Nephron (organoid): ENCODE data around the gene TMA7.

Experiments used
- H3K27ac Mint-ChIP-seq, 3 experiments: 2 replicates each; pipeline ENCODE4 v1.8.0; 2020; ENCODE audit warnings: mixed read lengths in 3 of 3, mild to moderate bottlenecking in 2 of 3, moderate library complexity in 1 of 3
- H3K27me3 Mint-ChIP-seq: 2 replicates; pipeline ENCODE4 v1.8.0; 2021; ENCODE audit warnings: low read depth, mild to moderate bottlenecking, moderate library complexity, mixed read lengths
- H3K36me3 Mint-ChIP-seq: 2 replicates; pipeline ENCODE4 v1.8.0; 2020; ENCODE audit warnings: low read depth, mixed read lengths
- H3K4me1 Mint-ChIP-seq: 2 replicates; pipeline ENCODE4 v1.8.0; 2020; ENCODE audit warnings: mixed read lengths
- H3K4me3 Mint-ChIP-seq, 3 experiments: 2 replicates each; pipeline ENCODE4 v1.8.0; 2020; ENCODE audit warnings: mild to moderate bottlenecking in 3 of 3, mixed read lengths in 3 of 3, moderate library complexity in 2 of 3
- H3K9me3 Mint-ChIP-seq: 2 replicates; pipeline ENCODE4 v1.8.0; 2020; ENCODE audit warnings: mixed read lengths
- CTCF ChIP-seq, 3 experiments: fragments of 200-600 bp; sonication (generic); IDR thresholded peaks; one replicate each; pipeline ENCODE4 v1.5.0; 2021; ENCODE audit warnings: antibody characterized with exemption in 3 of 3; ENCODE audit not compliant: unreplicated experiment in 3 of 3

Gene TMA7

DNA sequence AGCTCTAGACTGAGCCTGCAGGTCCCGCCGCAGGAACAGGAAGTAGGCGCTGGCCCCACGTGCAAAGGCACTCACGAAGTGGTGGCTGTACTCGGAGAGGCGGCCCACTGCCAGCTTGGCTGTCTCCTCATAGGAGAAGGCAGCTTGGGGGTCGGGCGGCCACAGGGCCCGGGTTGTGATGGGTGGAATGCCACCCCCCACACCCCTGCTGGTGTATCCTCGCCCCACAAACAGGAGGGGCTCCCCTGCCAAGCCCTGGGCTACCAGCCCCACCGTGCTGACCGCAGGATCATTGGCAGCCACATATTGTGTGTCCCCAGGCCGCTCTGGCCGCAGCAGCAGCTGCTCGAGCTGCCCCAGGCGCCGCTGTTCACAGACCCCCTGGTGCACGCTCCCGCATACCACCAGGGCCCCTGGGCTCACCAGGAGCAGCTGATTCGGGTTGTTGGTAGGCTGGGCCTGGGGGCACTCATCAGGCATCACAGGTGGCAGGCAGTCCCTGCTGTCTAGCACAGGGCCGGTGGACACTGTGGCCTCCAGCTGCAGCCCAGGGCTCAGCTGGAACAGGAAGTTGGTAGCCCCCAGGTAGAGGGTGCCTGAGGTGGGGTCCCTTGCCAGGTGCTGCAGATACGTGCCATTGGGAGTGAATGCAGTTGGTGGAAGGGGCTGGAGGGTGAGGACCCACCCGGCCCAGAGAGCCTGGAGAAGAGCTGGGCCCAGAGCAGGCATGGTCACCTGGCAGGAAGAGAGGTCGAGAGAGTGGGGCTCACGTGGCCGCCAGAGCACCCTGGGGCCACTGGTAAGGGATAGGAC, 16.0 kb upstream of the TMA7 start:
- TF ChIP-seq CTCF (IDR thresholded peaks at IDR 0.05; ENCODE audit: unreplicated experiment in 3 of 3), result no peak
- peak overlapping the region; percentile 54 to 68 (median 62) for H3K4me3 Mint-ChIP-seq
- peaks cover 43% of the 10 kb centered on the region for H3K4me1 Mint-ChIP-seq
- H3K36me3 Mint-ChIP-seq, result peaks cover 10% of the 10 kb centered on the region
- H3K9me3 Mint-ChIP-seq, result no peaks in the 10 kb centered on the region
- no peaks in the 10 kb centered on the region for H3K27me3 Mint-ChIP-seq
- peak overlapping the region; percentile 58 to 93 (median 87) for H3K27ac Mint-ChIP-seq

DNA sequence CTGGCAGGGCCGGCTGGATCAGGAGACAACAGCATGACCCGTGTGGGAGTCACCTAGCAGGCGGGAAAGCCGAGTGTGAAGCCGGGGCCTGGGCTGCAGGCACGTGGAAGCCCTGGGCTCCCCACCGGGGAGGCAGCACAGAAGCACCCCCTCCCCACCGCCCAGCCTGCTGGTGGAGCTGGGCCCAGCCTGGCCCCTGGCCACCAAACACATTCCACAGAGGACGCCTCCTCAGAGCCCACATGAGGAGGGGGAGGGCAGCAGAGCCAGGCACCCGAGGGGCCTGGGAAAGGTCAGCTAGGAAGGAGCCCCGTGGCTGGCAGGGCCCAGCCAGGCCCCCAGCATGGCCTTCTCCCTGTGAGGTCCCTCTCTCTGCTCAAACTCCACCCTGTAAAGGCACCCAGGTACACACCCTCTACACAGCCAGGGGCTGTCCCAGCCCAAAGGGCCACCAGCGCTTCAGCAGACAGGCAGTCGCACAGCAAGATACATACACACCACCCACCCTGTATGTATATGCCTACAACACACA, 14.7 kb upstream of the TMA7 start:
- Mint-ChIP-seq H3K27me3 (no peaks in the 10 kb centered on the region), H3K4me1 (peaks cover 43% of the 10 kb centered on the region), H3K9me3 (no peaks in the 10 kb centered on the region), H3K27ac (peak overlapping the region; percentile 87 to 93 (median 87)), H3K36me3 (peaks cover 10% of the 10 kb centered on the region), H3K4me3 (peak overlapping the region; percentile 62 to 65 (median 64))
- no peak for TF ChIP-seq CTCF (IDR thresholded peaks at IDR 0.05; ENCODE audit: unreplicated experiment in 3 of 3)

- TF ChIP-seq CTCF (IDR thresholded peaks at IDR 0.05; ENCODE audit: unreplicated experiment in 3 of 3), result no peak
- H3K4me1 Mint-ChIP-seq, result peaks cover 49% of the 10 kb centered on the region
- H3K36me3 Mint-ChIP-seq, result peaks cover 10% of the 10 kb centered on the region
- no peaks in the 10 kb centered on the region for H3K27me3 Mint-ChIP-seq
- H3K9me3 Mint-ChIP-seq, result no peaks in the 10 kb centered on the region
- peak overlapping the region; percentile 90 to 94 (median 93) for H3K27ac Mint-ChIP-seq
- peak overlapping the region; percentile 84 to 91 (median 87) for H3K4me3 Mint-ChIP-seq
These were observed 13.6 kb upstream of the TMA7 start for GRCh38 chr3:48426401-48426909.

DNA sequence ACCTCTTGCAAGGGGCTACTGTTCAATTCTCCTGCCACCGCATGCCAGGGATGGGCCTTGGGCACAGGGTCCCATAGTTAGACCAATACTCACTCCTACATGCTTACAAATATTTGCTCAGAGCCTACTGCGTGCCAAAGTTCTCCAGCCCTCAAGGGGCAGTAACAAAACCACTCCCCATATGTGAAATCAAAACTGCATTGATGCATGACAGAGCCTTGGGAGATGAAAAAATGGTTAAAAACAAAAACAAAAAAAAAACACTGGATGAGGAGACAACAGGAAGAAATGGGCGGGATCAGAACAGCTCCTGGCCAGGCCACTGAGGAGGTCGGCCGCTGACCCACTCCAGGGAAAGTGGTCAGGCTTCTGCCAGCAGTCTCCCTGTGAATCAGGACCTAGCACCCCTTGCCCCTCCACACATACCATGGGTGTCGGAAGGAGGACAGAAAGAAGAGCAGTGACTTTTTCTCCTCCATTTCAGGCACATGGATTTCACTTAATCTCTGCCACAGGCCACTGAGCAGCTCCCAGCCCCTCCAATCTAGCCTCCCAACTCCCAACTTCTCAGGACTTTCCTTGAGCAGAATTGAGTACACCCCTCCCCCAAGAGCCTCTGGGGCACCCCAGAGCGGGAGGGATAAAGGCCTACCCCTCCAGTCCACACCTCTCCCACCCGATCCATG, 13.0 kb upstream of the TMA7 start:
- TF ChIP-seq CTCF (IDR thresholded peaks at IDR 0.05; ENCODE audit: unreplicated experiment in 3 of 3), result no peak
- Mint-ChIP-seq H3K36me3 (peaks cover 9% of the 10 kb centered on the region), H3K27me3 (no peaks in the 10 kb centered on the region), H3K9me3 (no peaks in the 10 kb centered on the region), H3K4me1 (peaks cover 54% of the 10 kb centered on the region), H3K4me3 (peak overlapping the region; percentile 84 to 91 (median 87)), H3K27ac (peak overlapping the region; percentile 90 to 94 (median 93))

DNA sequence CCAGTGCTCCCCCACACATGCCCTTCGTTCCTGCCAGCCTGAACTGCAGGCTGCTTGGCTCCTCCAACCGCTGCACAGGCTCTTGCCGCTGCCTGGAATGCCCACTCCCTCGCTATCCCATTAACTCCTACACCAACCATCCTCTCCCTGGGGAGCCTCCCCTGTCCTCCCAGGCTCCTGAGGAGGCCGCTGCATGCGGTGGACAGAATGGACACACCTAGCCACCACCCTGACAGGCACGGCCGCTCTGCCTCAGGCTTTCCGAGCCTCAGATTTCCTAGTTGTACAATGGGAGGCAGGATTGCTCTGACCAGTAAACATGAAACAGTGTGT, 12.5 kb upstream of the TMA7 start:
- Mint-ChIP-seq H3K9me3 (no peaks in the 10 kb centered on the region), H3K27me3 (no peaks in the 10 kb centered on the region), H3K36me3 (peaks cover 9% of the 10 kb centered on the region), H3K27ac (peak overlapping the region; percentile 90 to 94 (median 93)), H3K4me1 (peaks cover 58% of the 10 kb centered on the region), H3K4me3 (peak overlapping the region; percentile 84 to 91 (median 87))
- TF ChIP-seq CTCF (IDR thresholded peaks at IDR 0.05; ENCODE audit: unreplicated experiment in 3 of 3), result no peak
